DND-41 (cell line): Measurements from ENCODE around the gene EIF2B2.

ENCODE experiments used
- CTCF ChIP-seq: IDR thresholded peaks from 2 replicates; pipeline ENCODE4 v1.5.1; 2012; ENCODE audit warnings: borderline replicate concordance, low read length, moderate library complexity, mild to moderate bottlenecking; ENCODE audit not compliant: poor library complexity, severe bottlenecking; ENCODE audit errors: extremely low read depth
- EZH2 ChIP-seq: IDR thresholded peaks from 3 replicates; pipeline ENCODE4 v1.6.1; 2012; ENCODE audit warnings: borderline replicate concordance, low read depth, mild to moderate bottlenecking, moderate library complexity, low read length, inconsistent platforms; ENCODE audit not compliant: severe bottlenecking

DNA sequence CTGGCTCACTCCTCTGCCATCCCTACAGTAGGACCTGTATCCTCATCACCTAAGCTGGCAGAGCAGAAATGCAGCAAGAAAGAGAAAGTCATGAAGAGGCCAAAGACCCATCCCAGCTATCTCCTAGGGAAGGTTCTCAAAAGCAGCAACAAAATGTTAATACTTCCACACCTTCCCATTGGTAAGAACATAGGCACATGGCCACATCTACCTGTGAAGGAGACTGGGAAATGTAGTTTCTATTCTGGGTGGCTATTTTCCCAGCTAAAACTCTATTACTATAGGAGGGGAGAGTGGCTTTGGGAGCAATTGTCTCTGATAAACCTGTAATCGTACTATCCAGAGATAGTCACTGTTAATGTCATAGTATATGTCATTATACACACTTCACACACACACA is 13.7 kb upstream of the EIF2B2 start:
- TF ChIP-seq CTCF, result no peak
- TF ChIP-seq EZH2, result no peak
